GM23338 (cell line): ENCODE results near the gene FGF16. TPM values are rescaled to one million over a fixed set of nuclear protein-coding genes. Genes with fewer than 3 reads are reported as not detected.

Experiments used
- ATAC-seq: fragments of 200-7000 bp; cut with Tn5 transposase; 3 replicates; pipeline ENCODE4 v1.9.1; 2020
- DNase-seq: peaks from one replicate; pipeline ENCODE4 v3.0.0-alpha.2; 2015; ENCODE audit warnings: low spot score
- H2AFZ ChIP-seq: fragments of 200-600 bp; sonication (generic); 2 replicates; pipeline ENCODE4 v1.8.0; 2016; ENCODE audit warnings: antibody characterized with exemption, mild to moderate bottlenecking, moderate library complexity
- H3F3A ChIP-seq: fragments of 200-600 bp; sonication (generic); replicated peaks from 2 replicates; pipeline ENCODE4 v1.8.0; 2017; ENCODE audit warnings: antibody characterized with exemption, mixed run types, low read depth
- H3K27ac ChIP-seq: fragments of 200-600 bp; sonication (generic); 2 replicates; pipeline ENCODE4 v1.6.1; 2016; ENCODE audit warnings: low read depth
- H3K27me3 ChIP-seq: fragments of 200-600 bp; sonication (generic); 2 replicates; pipeline ENCODE4 v1.8.0; 2016; ENCODE audit warnings: mild to moderate bottlenecking, mixed run types, moderate library complexity; ENCODE audit not compliant: insufficient read depth
- H3K36me3 ChIP-seq: fragments of 200-600 bp; sonication (generic); 2 replicates; pipeline ENCODE4 v1.8.0; 2016; ENCODE audit warnings: mild to moderate bottlenecking; ENCODE audit not compliant: insufficient read depth
- H3K4me1 ChIP-seq: fragments of 200-600 bp; sonication (generic); 2 replicates; pipeline ENCODE4 v1.8.0; 2016; ENCODE audit warnings: mild to moderate bottlenecking, moderate library complexity; ENCODE audit not compliant: insufficient read depth
- H3K4me2 ChIP-seq: fragments of 200-600 bp; sonication (generic); 2 replicates; pipeline ENCODE4 v1.7.1; 2017; ENCODE audit warnings: mixed run types
- H3K4me3 ChIP-seq: fragments of 200-600 bp; sonication (generic); 2 replicates; pipeline ENCODE4 v1.6.1; 2016; ENCODE audit warnings: mixed run types
- H3K79me2 ChIP-seq: fragments of 200-600 bp; sonication (generic); replicated peaks from 2 replicates; pipeline ENCODE4 v1.8.0; 2017; ENCODE audit warnings: mild to moderate bottlenecking; ENCODE audit not compliant: insufficient read depth
- H3K9me2 ChIP-seq: fragments of 200-600 bp; sonication (generic); 2 replicates; pipeline ENCODE4 v1.8.0; 2017; ENCODE audit not compliant: insufficient read depth
- H4K20me1 ChIP-seq: fragments of 200-600 bp; sonication (generic); replicated peaks from 2 replicates; pipeline ENCODE4 v1.8.0; 2017; ENCODE audit warnings: mild to moderate bottlenecking; ENCODE audit not compliant: insufficient read depth
- H3K27ac Mint-ChIP-seq: 2 replicates; pipeline ENCODE4 v1.8.0; 2020; ENCODE audit warnings: inconsistent platforms, mild to moderate bottlenecking, moderate library complexity, mixed read lengths
- H3K27me3 Mint-ChIP-seq: 3 replicates; pipeline ENCODE4 v1.8.0; 2022; ENCODE audit warnings: low read depth, mild to moderate bottlenecking, moderate library complexity, mixed read lengths, inconsistent platforms; ENCODE audit not compliant: insufficient read depth, poor library complexity
- H3K36me3 Mint-ChIP-seq: 3 replicates; pipeline ENCODE4 v1.8.0; 2021; ENCODE audit warnings: low read depth, mild to moderate bottlenecking, inconsistent platforms, moderate library complexity, mixed read lengths
- H3K4me1 Mint-ChIP-seq: 3 replicates; pipeline ENCODE4 v1.8.0; 2020; ENCODE audit warnings: mild to moderate bottlenecking, inconsistent platforms, mixed read lengths
- H3K4me3 Mint-ChIP-seq: 3 replicates; pipeline ENCODE4 v1.8.0; 2021; ENCODE audit warnings: moderate library complexity, mild to moderate bottlenecking, inconsistent platforms, mixed read lengths
- H3K9me3 Mint-ChIP-seq: 3 replicates; pipeline ENCODE4 v1.8.0; 2020; ENCODE audit warnings: moderate library complexity, mild to moderate bottlenecking, inconsistent platforms, mixed read lengths
- CTCF ChIP-seq, 2 experiments: fragments of 200-600 bp in 1 of 2; sonication (generic) in 1 of 2; conservative IDR thresholded peaks; 2 replicates each; pipeline versions ENCODE4 v1.5.1 to v1.6.1; 2016 to 2017; ENCODE audit warnings: antibody characterized with exemption in 2 of 2, low read depth in 2 of 2, mild to moderate bottlenecking in 2 of 2, moderate library complexity in 1 of 2
- NANOG ChIP-seq: IDR thresholded peaks from 2 replicates; pipeline ENCODE4 v1.6.1; 2016; ENCODE audit warnings: antibody characterized with exemption, borderline replicate concordance
- STAT1 ChIP-seq: IDR thresholded peaks from one replicate; pipeline ENCODE4 v1.6.1; 2016; ENCODE audit warnings: antibody characterized with exemption; ENCODE audit not compliant: unreplicated experiment
- ZNF114 ChIP-seq: fragments of 250-450 bp; sonication (Bioruptor Pico); IDR thresholded peaks from 2 replicates; pipeline ENCODE4 v1.5.0; 2020; ENCODE audit warnings: mild to moderate bottlenecking, moderate library complexity
- polyA plus RNA-seq: library from polyadenylated mRNA; unstranded; fragments of >200 nt; fragmentation: Nextera tagmentation; extraction: Ambion mirVana; gene quantifications from 2 replicates; pipeline ENCODE4 v1.2.1, GENCODE V29; 2016
- total RNA-seq: library from RNA; depleted of rRNA; stranded (reverse); fragments of >200 nt; shearing (Covaris generic); gene quantifications from 2 replicates; pipeline ENCODE4 v1.2.3, GENCODE V29; 2014
- TF ChIP-seq, protein P1 (sequence below): IDR thresholded peaks from one replicate; pipeline ENCODE4 v1.6.1; 2018; ENCODE audit warnings: antibody characterized with exemption; ENCODE audit not compliant: unreplicated experiment
- TF ChIP-seq, protein P2 (sequence below): IDR thresholded peaks from 2 replicates; pipeline ENCODE4 v1.6.1; 2016; ENCODE audit warnings: antibody characterized with exemption
- TF ChIP-seq, protein P3 (sequence below): fragments of 250-450 bp; sonication (Bioruptor Pico); IDR thresholded peaks from 2 replicates; pipeline ENCODE4 v1.5.0; 2020; ENCODE audit warnings: mild to moderate bottlenecking, moderate library complexity

FGF16 gene
- total and polyA plus RNA-seq, 2 experiments from 2014 or later = 1.6 to 2.3 TPM

DNA sequence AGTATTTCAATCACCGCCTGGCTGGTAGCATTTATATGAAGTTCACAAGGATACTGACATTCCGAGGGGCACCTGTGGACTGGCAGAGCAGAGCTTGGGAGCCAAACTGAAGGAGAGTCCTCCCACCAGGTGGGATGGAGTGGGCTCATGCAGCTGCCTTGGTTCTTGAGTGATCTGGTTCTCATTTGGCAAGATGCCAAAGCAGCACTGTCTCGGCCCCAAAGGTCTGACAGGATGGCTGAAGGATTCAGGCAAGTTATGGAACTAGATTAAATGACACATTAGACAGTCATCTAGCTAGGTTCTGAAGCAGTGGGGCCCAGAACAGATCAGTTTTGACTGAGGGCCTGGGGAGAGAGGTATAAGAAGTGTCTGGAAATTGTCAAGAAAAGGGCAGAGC is 3.2 kb downstream of the FGF16 start (continued):
- no peak for TF ChIP-seq CTCF (conservative IDR thresholded peaks at IDR 0.05; ENCODE audit: low read depth in 2 of 2)
- no peak for TF ChIP-seq STAT1
- TF ChIP-seq, protein P1, sequence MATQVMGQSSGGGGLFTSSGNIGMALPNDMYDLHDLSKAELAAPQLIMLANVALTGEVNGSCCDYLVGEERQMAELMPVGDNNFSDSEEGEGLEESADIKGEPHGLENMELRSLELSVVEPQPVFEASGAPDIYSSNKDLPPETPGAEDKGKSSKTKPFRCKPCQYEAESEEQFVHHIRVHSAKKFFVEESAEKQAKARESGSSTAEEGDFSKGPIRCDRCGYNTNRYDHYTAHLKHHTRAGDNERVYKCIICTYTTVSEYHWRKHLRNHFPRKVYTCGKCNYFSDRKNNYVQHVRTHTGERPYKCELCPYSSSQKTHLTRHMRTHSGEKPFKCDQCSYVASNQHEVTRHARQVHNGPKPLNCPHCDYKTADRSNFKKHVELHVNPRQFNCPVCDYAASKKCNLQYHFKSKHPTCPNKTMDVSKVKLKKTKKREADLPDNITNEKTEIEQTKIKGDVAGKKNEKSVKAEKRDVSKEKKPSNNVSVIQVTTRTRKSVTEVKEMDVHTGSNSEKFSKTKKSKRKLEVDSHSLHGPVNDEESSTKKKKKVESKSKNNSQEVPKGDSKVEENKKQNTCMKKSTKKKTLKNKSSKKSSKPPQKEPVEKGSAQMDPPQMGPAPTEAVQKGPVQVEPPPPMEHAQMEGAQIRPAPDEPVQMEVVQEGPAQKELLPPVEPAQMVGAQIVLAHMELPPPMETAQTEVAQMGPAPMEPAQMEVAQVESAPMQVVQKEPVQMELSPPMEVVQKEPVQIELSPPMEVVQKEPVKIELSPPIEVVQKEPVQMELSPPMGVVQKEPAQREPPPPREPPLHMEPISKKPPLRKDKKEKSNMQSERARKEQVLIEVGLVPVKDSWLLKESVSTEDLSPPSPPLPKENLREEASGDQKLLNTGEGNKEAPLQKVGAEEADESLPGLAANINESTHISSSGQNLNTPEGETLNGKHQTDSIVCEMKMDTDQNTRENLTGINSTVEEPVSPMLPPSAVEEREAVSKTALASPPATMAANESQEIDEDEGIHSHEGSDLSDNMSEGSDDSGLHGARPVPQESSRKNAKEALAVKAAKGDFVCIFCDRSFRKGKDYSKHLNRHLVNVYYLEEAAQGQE = no peak
- TF ChIP-seq, protein P2, sequence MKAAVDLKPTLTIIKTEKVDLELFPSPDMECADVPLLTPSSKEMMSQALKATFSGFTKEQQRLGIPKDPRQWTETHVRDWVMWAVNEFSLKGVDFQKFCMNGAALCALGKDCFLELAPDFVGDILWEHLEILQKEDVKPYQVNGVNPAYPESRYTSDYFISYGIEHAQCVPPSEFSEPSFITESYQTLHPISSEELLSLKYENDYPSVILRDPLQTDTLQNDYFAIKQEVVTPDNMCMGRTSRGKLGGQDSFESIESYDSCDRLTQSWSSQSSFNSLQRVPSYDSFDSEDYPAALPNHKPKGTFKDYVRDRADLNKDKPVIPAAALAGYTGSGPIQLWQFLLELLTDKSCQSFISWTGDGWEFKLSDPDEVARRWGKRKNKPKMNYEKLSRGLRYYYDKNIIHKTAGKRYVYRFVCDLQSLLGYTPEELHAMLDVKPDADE = no peak
- TF ChIP-seq NANOG = no peak
- no peak for TF ChIP-seq ZNF114 (CRISPR knock-in tag)

- Mint-ChIP-seq H3K4me1 (peaks cover 5% of the 10 kb centered on the region; the same call in 2 of the 3 replicates), H3K9me3 (no peaks in the 10 kb centered on the region)
- H3K36me3 ChIP-seq = no peaks in the 10 kb centered on the region
Observed at GRCh38 chrX:77450996-77451395, 3.8 kb downstream of the FGF16 start.

More at GRCh38 chrX:77450996-77451395, 3.8 kb downstream of the FGF16 start:
- no peaks in the 10 kb centered on the region for H3K9me2 ChIP-seq
- DNase-seq = no peak
- no peak overlapping the region for H3K27ac ChIP-seq
- Mint-ChIP-seq H3K36me3 (no peaks in the 10 kb centered on the region), H3K27me3 (peaks cover 8% of the 10 kb centered on the region), H3K4me3 (no peak overlapping the region), H3K27ac (no peak overlapping the region)
- no peak overlapping the region for H2AFZ ChIP-seq
- peaks cover 5% of the 10 kb centered on the region; the same call in 1 of the 2 replicates for H3K4me1 ChIP-seq
- H3K79me2 ChIP-seq = peaks cover 4% of the 10 kb centered on the region; the same call in 1 of the 2 replicates
- peaks cover 14% of the 10 kb centered on the region; the same call in 1 of the 2 replicates for H3K27me3 ChIP-seq
- H4K20me1 ChIP-seq = no peaks in the 10 kb centered on the region
- no peak for ATAC-seq
- no peaks in the 10 kb centered on the region for H3F3A ChIP-seq
- no peak overlapping the region for H3K4me2 ChIP-seq
- no peak overlapping the region for H3K4me3 ChIP-seq
- TF ChIP-seq ZNF114 (CRISPR knock-in tag) (no peak), CTCF (conservative IDR thresholded peaks at IDR 0.05; ENCODE audit: low read depth in 2 of 2) (no peak)
- TF ChIP-seq, protein P3, sequence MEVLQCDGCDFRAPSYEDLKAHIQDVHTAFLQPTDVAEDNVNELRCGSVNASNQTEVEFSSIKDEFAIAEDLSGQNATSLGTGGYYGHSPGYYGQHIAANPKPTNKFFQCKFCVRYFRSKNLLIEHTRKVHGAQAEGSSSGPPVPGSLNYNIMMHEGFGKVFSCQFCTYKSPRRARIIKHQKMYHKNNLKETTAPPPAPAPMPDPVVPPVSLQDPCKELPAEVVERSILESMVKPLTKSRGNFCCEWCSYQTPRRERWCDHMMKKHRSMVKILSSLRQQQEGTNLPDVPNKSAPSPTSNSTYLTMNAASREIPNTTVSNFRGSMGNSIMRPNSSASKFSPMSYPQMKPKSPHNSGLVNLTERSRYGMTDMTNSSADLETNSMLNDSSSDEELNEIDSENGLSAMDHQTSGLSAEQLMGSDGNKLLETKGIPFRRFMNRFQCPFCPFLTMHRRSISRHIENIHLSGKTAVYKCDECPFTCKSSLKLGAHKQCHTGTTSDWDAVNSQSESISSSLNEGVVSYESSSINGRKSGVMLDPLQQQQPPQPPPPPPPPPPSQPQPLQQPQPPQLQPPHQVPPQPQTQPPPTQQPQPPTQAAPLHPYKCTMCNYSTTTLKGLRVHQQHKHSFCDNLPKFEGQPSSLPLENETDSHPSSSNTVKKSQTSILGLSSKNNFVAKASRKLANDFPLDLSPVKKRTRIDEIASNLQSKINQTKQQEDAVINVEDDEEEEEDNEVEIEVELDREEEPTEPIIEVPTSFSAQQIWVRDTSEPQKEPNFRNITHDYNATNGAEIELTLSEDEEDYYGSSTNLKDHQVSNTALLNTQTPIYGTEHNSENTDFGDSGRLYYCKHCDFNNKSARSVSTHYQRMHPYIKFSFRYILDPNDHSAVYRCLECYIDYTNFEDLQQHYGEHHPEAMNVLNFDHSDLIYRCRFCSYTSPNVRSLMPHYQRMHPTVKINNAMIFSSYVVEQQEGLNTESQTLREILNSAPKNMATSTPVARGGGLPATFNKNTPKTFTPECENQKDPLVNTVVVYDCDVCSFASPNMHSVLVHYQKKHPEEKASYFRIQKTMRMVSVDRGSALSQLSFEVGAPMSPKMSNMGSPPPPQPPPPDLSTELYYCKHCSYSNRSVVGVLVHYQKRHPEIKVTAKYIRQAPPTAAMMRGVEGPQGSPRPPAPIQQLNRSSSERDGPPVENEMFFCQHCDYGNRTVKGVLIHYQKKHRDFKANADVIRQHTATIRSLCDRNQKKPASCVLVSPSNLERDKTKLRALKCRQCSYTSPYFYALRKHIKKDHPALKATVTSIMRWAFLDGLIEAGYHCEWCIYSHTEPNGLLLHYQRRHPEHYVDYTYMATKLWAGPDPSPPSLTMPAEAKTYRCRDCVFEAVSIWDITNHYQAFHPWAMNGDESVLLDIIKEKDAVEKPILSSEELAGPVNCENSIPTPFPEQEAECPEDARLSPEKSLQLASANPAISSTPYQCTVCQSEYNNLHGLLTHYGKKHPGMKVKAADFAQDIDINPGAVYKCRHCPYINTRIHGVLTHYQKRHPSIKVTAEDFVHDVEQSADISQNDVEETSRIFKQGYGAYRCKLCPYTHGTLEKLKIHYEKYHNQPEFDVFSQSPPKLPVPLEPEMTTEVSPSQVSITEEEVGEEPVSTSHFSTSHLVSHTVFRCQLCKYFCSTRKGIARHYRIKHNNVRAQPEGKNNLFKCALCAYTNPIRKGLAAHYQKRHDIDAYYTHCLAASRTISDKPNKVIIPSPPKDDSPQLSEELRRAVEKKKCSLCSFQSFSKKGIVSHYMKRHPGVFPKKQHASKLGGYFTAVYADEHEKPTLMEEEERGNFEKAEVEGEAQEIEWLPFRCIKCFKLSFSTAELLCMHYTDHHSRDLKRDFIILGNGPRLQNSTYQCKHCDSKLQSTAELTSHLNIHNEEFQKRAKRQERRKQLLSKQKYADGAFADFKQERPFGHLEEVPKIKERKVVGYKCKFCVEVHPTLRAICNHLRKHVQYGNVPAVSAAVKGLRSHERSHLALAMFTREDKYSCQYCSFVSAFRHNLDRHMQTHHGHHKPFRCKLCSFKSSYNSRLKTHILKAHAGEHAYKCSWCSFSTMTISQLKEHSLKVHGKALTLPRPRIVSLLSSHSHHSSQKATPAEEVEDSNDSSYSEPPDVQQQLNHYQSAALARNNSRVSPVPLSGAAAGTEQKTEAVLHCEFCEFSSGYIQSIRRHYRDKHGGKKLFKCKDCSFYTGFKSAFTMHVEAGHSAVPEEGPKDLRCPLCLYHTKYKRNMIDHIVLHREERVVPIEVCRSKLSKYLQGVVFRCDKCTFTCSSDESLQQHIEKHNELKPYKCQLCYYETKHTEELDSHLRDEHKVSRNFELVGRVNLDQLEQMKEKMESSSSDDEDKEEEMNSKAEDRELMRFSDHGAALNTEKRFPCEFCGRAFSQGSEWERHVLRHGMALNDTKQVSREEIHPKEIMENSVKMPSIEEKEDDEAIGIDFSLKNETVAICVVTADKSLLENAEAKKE (CRISPR knock-in tag) = no peak
